GM19099 (cell line): Measurements from ENCODE around the gene GDPD5.

Source experiments
- POLR2A ChIP-seq: IDR thresholded peaks from 3 replicates; pipeline ENCODE4 v1.6.1; 2011; ENCODE audit warnings: low read depth; ENCODE audit not compliant: insufficient read length; ENCODE audit errors: extremely low read depth

The GDPD5 gene

GRCh38 chr11:75431533-75432525, 93.9 kb downstream of the GDPD5 start:
- TF ChIP-seq POLR2A: no peak

- TF ChIP-seq POLR2A: no peak
Measured at GRCh38 chr11:75430714-75431532, 94.8 kb downstream of the GDPD5 start.

GRCh38 chr11:75429902-75430713, 95.6 kb downstream of the GDPD5 start:
- TF ChIP-seq POLR2A: no peak

GRCh38 chr11:75429641-75429901, 96.2 kb downstream of the GDPD5 start:
- TF ChIP-seq POLR2A: no peak

- TF ChIP-seq POLR2A: no peak
Measured at GRCh38 chr11:75428989-75429640, 96.6 kb downstream of the GDPD5 start.

GRCh38 chr11:75428281-75428724, 97.4 kb downstream of the GDPD5 start:
- no peak for TF ChIP-seq POLR2A

GRCh38 chr11:75427181-75427580, 98.6 kb downstream of the GDPD5 start:
- TF ChIP-seq POLR2A: no peak

GRCh38 chr11:75426720-75427086, 99.0 kb downstream of the GDPD5 start:
- no peak for TF ChIP-seq POLR2A

- TF ChIP-seq POLR2A: no peak
Measured at GRCh38 chr11:75425422-75425821, 100.3 kb downstream of the GDPD5 start.

GRCh38 chr11:75424396-75424795, 101.3 kb downstream of the GDPD5 start:
- no peak for TF ChIP-seq POLR2A

- no peak for TF ChIP-seq POLR2A
Measured at GRCh38 chr11:75423721-75424120, 102.0 kb downstream of the GDPD5 start.

GRCh38 chr11:75422248-75423231, 103.2 kb downstream of the GDPD5 start:
- no peak for TF ChIP-seq POLR2A

GRCh38 chr11:75421902-75422247, 103.9 kb downstream of the GDPD5 start:
- no peak for TF ChIP-seq POLR2A
